ENCODE results near the gene WHAMM.
"Not testable (repeated sequence)": the region's sequence is repeated elsewhere in the genome, so short reads cannot be mapped to it uniquely, and the experiment has no call there.

WHAMM gene

GRCh38 chr15:82803793-82804574, 5.4 kb upstream of the WHAMM start:
- DNase-seq (ENCODE audit: low read depth): no peak

GRCh38 chr15:82804575-82804949, 4.9 kb upstream of the WHAMM start:
- DNase-seq (ENCODE audit: low read depth): no peak

DNA sequence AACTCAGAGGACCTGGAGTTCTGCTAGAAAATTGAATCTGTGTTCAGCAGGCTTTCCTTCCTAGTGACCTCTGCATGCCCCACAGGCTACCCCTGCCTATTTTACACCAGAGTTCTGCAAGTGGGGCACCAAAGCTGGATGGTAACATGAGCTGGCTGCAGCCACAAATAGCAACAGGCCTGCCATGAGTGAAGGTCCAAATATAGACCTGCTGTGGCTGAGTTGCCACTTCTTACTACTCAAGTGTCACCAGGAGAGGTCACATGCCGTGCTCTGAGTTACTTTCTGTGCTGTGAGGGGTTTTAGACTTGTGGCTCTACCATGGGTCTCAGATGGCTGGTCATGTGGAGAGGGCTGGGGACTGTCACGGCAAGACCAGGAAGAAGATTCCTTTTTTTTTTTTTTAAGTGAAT, 3.4 kb upstream of the WHAMM start, which contains the start of gene FSD2:
Gene FSD2, minus strand, starts transcription at position 76 of the 413 bp plus-strand sequence. CDS start 18,679 bp downstream, outside the sequence.
- no peak for DNase-seq (ENCODE audit: low read depth)

GRCh38 chr15:82807920-82808633, 1.4 kb upstream of the WHAMM start:
- DNase-seq (ENCODE audit: low read depth): no peak

- no peak for DNase-seq (ENCODE audit: low read depth)
Measured at GRCh38 chr15:82808634-82809041, 790 bp upstream of the WHAMM start.

DNA sequence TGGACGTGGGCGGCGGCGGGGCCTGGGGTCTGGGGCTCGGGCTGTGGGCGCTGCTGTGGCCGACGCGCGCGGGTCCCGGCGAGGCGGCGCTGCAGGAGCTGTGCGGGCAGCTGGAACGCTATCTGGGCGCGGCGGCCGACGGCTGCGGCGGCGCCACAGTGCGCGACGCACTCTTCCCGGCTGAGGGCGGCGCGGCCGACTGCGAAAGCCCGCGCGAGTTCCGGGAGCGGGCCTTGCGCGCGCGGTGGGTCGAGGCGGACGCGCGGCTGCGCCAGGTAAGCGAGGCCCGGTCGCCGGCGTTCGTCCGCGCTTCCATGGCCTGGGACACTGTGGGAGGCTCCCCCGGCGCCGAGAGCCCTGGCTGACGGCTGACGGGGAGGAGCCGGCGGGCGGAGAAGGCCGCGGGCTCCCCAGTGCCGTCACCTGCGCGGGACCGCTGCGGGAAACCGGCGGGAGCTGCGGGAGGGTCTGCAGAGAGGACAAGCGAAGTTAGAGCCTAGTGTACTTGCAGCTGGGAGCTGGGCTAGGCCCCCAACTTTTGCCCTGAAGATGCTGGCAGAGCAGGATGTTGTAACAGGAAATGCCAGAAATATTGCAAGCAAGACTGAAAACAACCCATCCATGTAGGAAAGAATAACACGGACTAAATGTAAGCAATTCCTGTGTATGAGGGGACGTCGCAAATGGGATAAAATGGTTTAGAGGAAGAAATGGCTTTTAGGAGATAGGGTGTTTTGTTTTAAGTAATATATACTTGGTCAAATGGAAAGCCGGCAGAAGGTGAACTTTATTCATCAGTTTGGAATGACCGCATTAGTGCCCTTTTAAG, 847 bp downstream of the WHAMM start:
- DNase-seq (ENCODE audit: low read depth): no peak

DNA sequence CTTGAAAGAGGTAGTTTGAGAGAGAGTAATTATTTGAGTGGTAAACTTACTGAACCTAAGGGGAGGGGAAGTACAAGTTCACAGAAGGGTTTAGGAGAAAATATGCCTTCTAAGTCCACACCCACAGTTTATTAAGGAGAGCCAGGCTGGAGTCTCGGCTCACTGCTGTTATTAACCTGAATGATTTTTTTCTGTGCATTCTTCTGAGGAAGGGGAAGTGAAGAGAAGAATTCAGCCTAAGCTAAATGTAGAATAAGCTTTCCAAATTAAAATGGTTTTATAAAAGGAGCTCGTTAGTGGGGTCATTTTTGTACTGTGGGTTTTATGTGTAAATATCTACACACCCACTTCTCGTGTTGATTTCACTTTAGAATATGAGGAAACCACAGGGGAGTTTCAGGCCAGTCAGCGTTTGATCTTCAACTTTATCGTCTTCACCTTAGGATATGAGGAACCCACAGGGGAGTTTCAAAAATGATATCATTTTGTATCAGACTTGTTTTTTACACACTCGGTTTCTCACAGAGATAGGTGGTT, 1.5 kb downstream of the WHAMM start:
- DNase-seq (ENCODE audit: low read depth): no peak

DNA sequence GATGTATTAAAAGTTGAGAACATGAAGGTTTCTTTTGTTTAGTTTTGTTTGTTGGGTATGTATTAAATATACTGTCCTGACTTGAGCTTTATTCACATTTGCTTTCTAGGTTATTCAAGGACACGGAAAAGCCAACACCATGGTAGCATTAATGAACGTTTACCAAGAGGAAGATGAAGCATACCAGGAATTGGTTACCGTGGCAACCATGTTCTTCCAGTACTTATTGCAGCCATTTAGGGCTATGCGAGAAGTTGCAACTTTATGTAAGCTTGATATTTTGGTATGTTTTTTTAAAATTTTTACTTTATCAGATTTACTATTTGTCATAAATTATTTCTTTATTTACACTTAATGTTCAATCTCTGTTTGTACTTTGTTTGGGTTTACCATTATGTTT, 3.6 kb downstream of the WHAMM start:
- no peak for DNase-seq (ENCODE audit: low read depth)

- no peak for DNase-seq (ENCODE audit: low read depth)
Measured at GRCh38 chr15:82820128-82820527, 10.7 kb downstream of the WHAMM start.

GRCh38 chr15:82821396-82821795, 12.0 kb downstream of the WHAMM start:
- DNase-seq (ENCODE audit: low read depth): peak; percentile 31

DNA sequence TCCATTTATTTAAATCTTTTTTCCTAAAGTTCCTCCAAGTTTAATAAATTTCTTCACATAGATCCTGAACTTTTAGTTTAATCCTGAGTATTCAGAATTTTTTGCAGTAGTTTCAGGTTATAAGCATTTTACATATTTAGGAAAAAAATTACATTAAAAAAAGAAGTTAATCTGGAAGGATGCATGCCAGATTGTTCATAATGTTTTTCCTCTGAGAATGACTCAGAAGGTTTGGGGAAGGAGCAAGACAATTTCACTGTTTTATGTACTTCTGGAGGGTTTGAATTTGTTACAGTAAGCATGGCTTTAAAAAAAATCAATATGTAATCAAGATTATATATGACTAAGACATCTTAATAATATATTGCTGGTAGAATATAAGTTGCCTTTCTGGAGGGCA, 12.4 kb downstream of the WHAMM start:
- not testable (repeated sequence) for DNase-seq (ENCODE audit: low read depth)

DNA sequence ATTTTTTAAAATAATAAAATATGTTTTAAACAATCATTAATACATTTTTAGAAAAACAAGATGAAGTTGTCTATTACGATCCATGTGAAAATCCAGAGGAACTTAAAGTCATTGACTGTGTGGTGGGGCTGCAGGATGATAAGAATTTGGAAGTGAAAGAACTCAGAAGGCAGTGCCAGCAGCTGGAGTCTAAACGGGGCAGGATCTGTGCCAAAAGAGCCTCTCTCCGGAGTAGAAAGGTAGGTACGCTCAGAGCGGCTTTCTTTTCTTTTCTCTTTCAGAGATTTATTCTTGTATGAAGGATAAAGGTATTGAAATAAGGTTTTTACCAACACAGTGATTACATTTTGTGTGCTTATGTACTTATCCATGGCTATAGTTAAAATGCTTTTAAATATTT, 13.6 kb downstream of the WHAMM start:
- DNase-seq (ENCODE audit: low read depth): no peak

- DNase-seq (ENCODE audit: low read depth): no peak
Measured at GRCh38 chr15:82828075-82828474, 18.6 kb downstream of the WHAMM start.

GRCh38 chr15:82829234-82829633, 19.8 kb downstream of the WHAMM start:
- DNase-seq (ENCODE audit: low read depth): no peak

DNA sequence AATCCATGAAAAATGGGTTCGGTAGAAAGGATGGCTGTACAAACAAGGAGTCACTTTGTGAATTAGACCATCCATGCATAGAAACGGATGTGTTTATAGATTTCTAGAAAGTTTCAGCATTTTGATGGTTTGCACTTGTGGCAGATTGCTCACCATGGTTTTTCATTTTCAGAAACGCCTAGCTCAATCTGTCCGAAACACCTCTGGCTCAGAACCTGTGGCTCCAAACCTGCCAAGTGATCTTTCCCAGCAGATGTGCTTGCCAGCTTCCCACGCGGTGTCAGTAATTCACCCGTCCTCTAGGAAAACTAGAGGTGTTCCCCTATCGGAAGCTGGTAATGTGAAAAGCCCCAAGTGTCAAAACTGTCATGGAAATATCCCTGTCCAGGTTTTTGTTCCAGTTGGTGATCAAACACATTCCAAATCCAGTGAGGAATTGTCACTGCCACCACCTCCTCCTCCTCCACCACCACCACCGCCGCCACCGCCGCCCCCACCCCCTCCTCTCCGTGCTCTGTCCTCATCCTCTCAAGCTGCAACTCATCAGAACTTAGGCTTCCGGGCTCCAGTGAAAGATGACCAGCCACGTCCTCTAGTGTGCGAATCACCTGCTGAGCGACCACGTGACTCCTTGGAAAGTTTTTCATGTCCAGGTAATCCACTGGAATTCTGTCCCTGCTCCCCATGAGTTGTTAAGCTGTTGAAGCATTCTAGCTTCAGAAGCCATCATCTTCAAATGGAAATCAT, 21.2 kb downstream of the WHAMM start:
- no peak for DNase-seq (ENCODE audit: low read depth)

- DNase-seq (ENCODE audit: low read depth): no peak
Measured at GRCh38 chr15:82831894-82832600, 22.6 kb downstream of the WHAMM start.

DNA sequence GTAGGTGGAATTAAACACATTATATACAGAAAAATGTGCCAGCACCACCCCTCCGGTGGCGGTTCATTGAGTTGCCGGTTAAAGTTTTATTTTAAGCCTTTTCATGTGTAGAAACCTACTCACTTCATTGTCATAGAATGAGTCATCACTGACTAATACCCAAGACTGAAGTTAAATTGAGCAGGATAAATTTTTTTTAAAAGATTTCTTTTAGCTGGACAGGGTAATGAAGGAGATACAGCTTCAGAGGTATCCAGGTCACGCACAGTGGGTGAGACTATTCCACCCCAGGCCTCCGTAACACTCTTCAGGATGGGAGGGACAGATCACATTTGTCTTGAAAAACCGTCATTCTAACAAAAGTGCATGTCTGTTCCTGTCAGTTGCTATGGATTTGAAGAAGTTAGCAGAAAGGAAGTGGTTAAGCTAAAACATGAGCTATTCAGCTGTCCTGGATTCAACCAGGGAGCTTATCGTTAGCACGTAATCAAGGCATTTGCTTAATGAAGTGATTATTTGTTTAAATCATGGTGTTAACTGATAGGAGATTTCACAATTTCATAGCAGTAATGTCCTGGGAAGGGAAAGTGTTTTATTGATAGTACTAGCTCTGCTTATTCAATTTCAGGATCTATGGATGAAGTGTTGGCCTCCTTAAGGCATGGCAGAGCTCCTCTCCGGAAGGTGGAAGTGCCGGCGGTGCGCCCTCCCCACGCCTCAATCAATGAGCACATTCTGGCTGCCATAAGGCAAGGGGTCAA, 23.4 kb downstream of the WHAMM start:
- DNase-seq (ENCODE audit: low read depth): peak; percentile 87

DNA sequence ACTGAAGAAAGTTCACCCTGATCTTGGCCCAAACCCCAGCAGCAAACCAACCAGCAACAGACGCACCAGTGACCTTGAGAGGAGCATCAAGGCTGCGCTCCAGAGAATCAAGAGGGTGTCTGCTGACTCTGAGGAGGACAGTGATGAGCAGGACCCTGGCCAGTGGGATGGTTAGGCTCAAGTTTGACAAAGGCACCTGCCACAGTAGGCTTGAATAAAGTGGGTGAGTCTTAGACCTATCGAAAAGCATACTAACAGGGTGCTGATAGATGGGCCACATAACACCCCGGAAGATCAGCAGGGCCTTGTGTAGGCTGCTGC, 23.9 kb downstream of the WHAMM start:
- no peak for DNase-seq (ENCODE audit: low read depth)

GRCh38 chr15:82835391-82835917, 26.0 kb downstream of the WHAMM start:
- DNase-seq (ENCODE audit: low read depth): no peak

DNA sequence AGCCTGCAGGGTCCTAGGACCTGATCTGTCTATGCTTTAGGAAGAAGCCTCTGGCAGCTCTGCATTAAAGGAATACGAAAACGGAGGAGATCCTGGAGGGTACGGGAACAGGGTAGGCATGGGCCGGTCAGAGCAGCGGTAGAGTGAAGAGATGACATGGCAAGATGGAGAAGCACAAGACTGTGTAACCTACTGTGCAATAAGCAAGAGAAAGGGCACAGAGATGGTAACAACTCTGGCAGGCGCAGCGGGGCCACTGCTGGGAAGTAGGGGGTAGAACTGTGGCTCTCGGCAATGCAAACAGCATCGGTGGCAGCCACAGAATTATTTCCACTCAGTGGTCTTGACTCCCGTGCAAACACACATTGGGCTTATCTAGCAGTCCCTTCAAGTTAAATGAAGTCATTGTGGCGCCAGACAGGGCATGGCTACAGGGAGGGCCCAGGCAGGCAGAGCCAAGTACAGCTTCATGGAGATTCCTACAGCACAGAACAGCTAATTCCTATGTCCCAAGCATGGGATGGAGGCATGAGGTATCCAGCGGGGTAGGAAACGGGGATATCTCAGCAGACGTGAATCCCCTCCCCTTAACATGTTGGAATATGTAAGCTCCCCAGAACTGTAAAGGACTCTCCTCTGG, 28.8 kb downstream of the WHAMM start:
- DNase-seq (ENCODE audit: low read depth): no peak

Data from HS-27A (cell line).